GM12878 (cell line): ENCODE measurements around the gene KANSL2. TPM values are rescaled to one million over a fixed set of nuclear protein-coding genes. Genes with fewer than 3 reads are reported as not detected.

ENCODE experiments used
- BCL11A ChIP-seq: IDR thresholded peaks from 2 replicates; pipeline ENCODE4 v1.6.1; 2011; ENCODE audit warnings: low read depth, low read length
- CREB1 ChIP-seq: IDR thresholded peaks from 2 replicates; pipeline ENCODE4 v1.6.1; 2012; ENCODE audit warnings: low read depth, mild to moderate bottlenecking, inconsistent platforms
- DPF2 ChIP-seq: fragments of 450-650 bp; IDR thresholded peaks from 2 replicates; pipeline ENCODE4 v1.6.1; 2017; ENCODE audit warnings: mild to moderate bottlenecking
- EGR1 ChIP-seq, 2 experiments: IDR thresholded peaks; 1 replicate in 1 of 2; 2 replicates in 1 of 2; pipeline ENCODE4 v1.6.1; 2011 to 2012; ENCODE audit warnings: low read depth in 2 of 2, low read length in 2 of 2, borderline replicate concordance in 1 of 2, mild to moderate bottlenecking in 1 of 2, moderate library complexity in 1 of 2
- ESRRA ChIP-seq: IDR thresholded peaks from 2 replicates; pipeline ENCODE4 v1.6.1; 2012; ENCODE audit warnings: mild to moderate bottlenecking, low read length, improper control_type of control experiment
- EZH2 ChIP-seq: IDR thresholded peaks from 2 replicates; pipeline ENCODE4 v1.6.1; 2012; ENCODE audit warnings: low read depth, mild to moderate bottlenecking, control low read depth, inconsistent platforms, low read length, borderline replicate concordance; ENCODE audit not compliant: control insufficient read depth
- FOXM1 ChIP-seq: IDR thresholded peaks from 2 replicates; pipeline ENCODE4 v1.6.1; 2012; ENCODE audit warnings: low read depth, mild to moderate bottlenecking, inconsistent platforms, low read length, moderate library complexity
- IRF3 ChIP-seq: fragments of 450-650 bp; IDR thresholded peaks from 2 replicates; pipeline ENCODE4 v1.6.1; 2014; ENCODE audit warnings: mild to moderate bottlenecking
- JUND ChIP-seq: IDR thresholded peaks from 2 replicates; pipeline ENCODE4 v1.6.1; 2012; ENCODE audit warnings: low read depth, mild to moderate bottlenecking, low read length, improper control_type of control experiment, moderate library complexity
- LARP7 ChIP-seq: fragments of 450-650 bp; IDR thresholded peaks from 2 replicates; pipeline ENCODE4 v1.6.1; 2017; ENCODE audit warnings: mild to moderate bottlenecking
- MTA2 ChIP-seq: fragments of 450-650 bp; IDR thresholded peaks from 2 replicates; pipeline ENCODE4 v1.6.1; 2016; ENCODE audit warnings: low read depth, mild to moderate bottlenecking, moderate library complexity
- NR2F1 ChIP-seq: fragments of 450-650 bp; conservative IDR thresholded peaks from 2 replicates; pipeline ENCODE4 v1.6.1; 2017; ENCODE audit warnings: mild to moderate bottlenecking
- NRF1 ChIP-seq: conservative IDR thresholded peaks from 2 replicates; pipeline ENCODE4 v1.6.1; 2011; ENCODE audit warnings: mild to moderate bottlenecking, low read depth, low read length, improper control_type of control experiment
- RELA ChIP-seq: fragments of 450-650 bp; IDR thresholded peaks from 2 replicates; pipeline ENCODE4 v1.8.0; 2014; ENCODE audit warnings: borderline replicate concordance; ENCODE audit not compliant: partially characterized antibody
- SMAD5 ChIP-seq: IDR thresholded peaks from 2 replicates; pipeline ENCODE4 v1.6.1; 2016; ENCODE audit warnings: antibody characterized with exemption, low read depth
- USF1 ChIP-seq: IDR thresholded peaks from 2 replicates; pipeline ENCODE4 v1.6.1; 2011; ENCODE audit warnings: borderline replicate concordance, low read depth, mild to moderate bottlenecking, moderate library complexity, mixed read lengths, low read length; ENCODE audit not compliant: insufficient read depth; ENCODE audit errors: extremely low read length
- ZBTB40 ChIP-seq: fragments of 450-650 bp; IDR thresholded peaks from 2 replicates; pipeline ENCODE4 v1.6.1; 2016; ENCODE audit warnings: mild to moderate bottlenecking, moderate library complexity, borderline replicate concordance
- ZNF207 ChIP-seq: fragments of 450-650 bp; IDR thresholded peaks from 2 replicates; pipeline ENCODE4 v1.6.1; 2014; ENCODE audit warnings: antibody characterized with exemption, mild to moderate bottlenecking, borderline replicate concordance
- ZNF274 ChIP-seq: IDR thresholded peaks from one replicate; pipeline ENCODE4 v1.8.0; 2011; ENCODE audit not compliant: insufficient read length, insufficient read depth
- polyA plus RNA-seq, 11 experiments: library from polyadenylated mRNA; depleted of rRNA in 4 of 11; unstranded in 6 of 11; stranded (reverse) in 5 of 11; fragments of >200 nt; fragmentation: Nextera tagmentation in 4 of 11; fragmentation: Illumina TruSeq in 1 of 11; extraction: Ambion mirVana in 4 of 11; extraction: Trizol in 1 of 11; gene quantifications; 1 replicate in 1 of 11; 2 replicates in 10 of 11; pipeline versions ENCODE4 v1.2.1 to v1.2.3, GENCODE V29; 2011 to 2016; ENCODE audit warnings: inconsistent platforms in 2 of 11, missing spikeins in 2 of 11, low read depth in 1 of 11
- total RNA-seq, 4 experiments: library from RNA; depleted of rRNA in 3 of 4; stranded (reverse); fragments of >200 nt in 3 of 4; fragmentation: Illumina TruSeq in 1 of 4; extraction: Trizol in 1 of 4; gene quantifications; 2 replicates each; pipeline versions ENCODE4 v1.2.1 to v1.2.3, GENCODE V29; 2013 to 2021
- TF ChIP-seq, protein P1 (sequence below): fragments of 450-650 bp; IDR thresholded peaks from 2 replicates; pipeline ENCODE4 v1.6.1; 2017; ENCODE audit warnings: mild to moderate bottlenecking, low read depth, inconsistent platforms; ENCODE audit not compliant: poor library complexity, severe bottlenecking
- TF ChIP-seq, protein P2 (sequence below): IDR thresholded peaks from 2 replicates; pipeline ENCODE4 v1.6.1; 2012; ENCODE audit warnings: low read depth, low read length, improper control_type of control experiment

The KANSL2 gene
- total and polyA plus RNA-seq, 10 of the 15 experiments (the other 5 are each of a cell fraction or from before 2014, with no cell fraction given): 28.1 to 54.8 (median 40.9) TPM

DNA sequence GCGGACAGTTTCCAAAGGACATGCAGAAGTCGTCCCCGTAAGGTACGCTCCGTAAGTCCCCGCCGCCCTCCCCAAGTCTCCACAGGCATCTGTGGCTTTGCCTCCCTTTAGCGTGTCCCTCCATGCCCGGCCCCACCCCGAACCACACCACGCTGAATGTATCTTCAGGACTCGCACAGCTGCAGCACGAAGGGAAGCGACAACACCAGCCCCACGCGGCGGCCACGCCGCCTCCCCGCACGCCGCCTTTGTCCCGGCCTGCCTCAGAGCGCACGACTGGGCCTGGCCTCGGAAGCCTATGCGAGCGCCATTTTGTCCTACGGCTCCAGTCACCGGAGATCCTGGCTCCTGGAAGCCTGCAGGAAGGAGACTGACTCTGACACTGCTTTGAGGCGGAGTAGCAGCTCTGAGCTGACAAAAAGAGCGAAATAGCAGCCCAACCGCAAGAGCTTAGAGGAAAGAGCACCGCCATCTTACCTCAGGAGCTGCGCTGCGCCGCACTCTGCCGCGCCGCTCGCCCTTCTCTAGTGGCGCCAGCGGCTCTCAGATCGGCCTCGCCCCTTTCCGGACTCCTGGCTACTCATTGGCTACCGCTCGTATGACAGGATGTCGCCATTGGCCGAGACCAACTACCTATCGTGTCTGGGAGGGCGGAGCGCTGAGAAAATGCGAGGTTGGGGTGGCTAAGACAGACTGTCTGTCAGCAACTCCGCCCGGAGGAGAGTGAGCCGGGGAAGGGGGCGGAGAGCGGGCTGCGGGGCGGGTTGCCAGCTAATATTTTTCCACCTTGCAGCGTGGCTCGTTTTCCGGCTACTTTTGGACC lies at the start of gene KANSL2 (continued):
- TF ChIP-seq FOXM1 (no peak), RELA (peak; percentile 52), LARP7 (peak; percentile 91), NRF1 (0 out of 2 replicates have a peak, but pooled peaks have one; percentile 26), SMAD5 (peak; percentile 97; the same call in 1 of the 2 replicates), CREB1 (peak; percentile 68), BCL11A (no peak), ZNF274 (no peak), IRF3 (peak; percentile 95), MTA2 (no peak), ESRRA (0 out of 2 replicates have a peak, but pooled peaks have one; percentile 21), EZH2 (no peak), USF1 (no peak), EGR1 (IDR thresholded peaks at IDR 0.05; ENCODE audit: borderline replicate concordance in 1 of 2, low read depth in 2 of 2, low read length in 2 of 2) (no peak), ZNF207 (peak; percentile 83), JUND (no peak), ZBTB40 (no peak), NR2F1 (no peak; the same call in 1 of the 2 replicates), DPF2 (peak; percentile 67; the same call in 1 of the 2 replicates)
- TF ChIP-seq, protein P1, sequence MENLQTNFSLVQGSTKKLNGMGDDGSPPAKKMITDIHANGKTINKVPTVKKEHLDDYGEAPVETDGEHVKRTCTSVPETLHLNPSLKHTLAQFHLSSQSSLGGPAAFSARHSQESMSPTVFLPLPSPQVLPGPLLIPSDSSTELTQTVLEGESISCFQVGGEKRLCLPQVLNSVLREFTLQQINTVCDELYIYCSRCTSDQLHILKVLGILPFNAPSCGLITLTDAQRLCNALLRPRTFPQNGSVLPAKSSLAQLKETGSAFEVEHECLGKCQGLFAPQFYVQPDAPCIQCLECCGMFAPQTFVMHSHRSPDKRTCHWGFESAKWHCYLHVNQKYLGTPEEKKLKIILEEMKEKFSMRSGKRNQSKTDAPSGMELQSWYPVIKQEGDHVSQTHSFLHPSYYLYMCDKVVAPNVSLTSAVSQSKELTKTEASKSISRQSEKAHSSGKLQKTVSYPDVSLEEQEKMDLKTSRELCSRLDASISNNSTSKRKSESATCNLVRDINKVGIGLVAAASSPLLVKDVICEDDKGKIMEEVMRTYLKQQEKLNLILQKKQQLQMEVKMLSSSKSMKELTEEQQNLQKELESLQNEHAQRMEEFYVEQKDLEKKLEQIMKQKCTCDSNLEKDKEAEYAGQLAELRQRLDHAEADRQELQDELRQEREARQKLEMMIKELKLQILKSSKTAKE: no peak
- TF ChIP-seq, protein P2, sequence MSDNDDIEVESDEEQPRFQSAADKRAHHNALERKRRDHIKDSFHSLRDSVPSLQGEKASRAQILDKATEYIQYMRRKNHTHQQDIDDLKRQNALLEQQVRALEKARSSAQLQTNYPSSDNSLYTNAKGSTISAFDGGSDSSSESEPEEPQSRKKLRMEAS: peak; percentile 75
